DMS 273 treated with DMSO at 0.1 percent for 48 hours (cell line): ENCODE results near the gene RELL1.

Experiments
- DNase-seq: peaks from one replicate; lab custom pipeline; 2025; lab: John Stamatoyannopoulos, UW

Gene RELL1

DNA sequence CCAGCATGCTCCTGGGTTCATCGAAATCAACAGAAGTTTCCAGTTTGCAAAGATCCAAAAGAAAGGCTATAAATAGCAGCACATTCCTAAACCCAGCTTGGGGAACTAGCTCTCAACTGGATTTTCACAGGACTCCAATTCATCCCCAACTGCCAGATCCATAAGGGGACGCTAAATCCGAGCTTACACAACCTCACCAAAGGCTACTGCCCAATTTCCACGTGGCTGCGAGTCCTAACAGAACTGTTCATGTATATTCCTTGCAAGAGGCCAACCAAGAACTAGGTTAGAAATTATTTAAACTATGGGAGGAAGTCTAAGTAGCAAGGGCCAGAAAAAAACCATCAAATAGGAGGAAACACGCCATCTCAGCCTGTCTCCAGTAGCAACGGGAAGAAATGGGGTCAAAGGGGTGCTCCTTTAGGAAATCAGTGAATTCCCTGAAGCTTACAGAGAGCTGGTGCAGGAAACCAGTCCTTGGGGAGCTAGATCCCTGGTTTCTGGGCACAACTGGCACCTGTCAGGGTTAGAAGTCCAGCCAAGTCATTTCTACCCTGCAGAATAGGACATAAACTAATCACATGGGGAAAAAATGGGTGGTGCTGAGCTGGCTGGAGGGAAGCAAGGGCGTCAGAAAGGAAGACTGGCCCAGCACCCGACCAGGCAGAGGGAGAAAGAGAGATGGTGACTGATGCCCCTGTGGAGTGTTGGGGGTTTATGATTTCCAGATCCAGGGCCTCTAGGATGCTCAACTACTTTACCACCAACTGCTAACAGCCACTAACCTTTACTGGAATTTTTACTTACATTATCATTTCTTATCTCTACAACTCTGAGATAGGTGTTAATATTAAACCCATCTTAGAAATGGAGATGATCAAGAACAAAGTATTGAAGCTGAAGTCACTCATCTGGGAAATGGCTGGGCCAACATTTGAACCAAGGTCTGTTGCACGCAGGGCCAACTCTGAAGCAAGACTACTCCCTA, 20.5 kb downstream of the RELL1 start:
- DNase-seq, result no peak

- DNase-seq, result no peak
Observed at GRCh38 chr4:37664696-37665095, 21.5 kb downstream of the RELL1 start.

DNA sequence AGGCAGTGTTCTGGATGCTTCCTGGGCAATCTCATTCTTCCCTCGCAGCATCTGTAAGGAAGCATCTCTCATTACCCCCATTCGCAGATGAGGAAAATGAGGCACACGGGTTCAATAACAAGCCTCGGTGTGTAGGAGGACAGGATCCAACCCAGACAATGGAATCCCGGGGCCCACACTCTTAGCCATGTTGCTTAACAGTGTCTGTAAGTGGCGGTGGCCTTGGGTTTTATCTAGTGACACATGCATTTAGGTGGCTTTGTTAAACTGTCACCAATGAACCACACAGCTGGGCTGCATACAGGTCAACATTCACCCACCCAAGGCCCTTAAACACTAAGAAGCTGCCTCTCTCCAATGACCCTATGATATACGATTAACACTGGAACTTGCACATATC, 22.6 kb downstream of the RELL1 start:
- no peak for DNase-seq

- no peak for DNase-seq
Observed at GRCh38 chr4:37662861-37663390, 23.2 kb downstream of the RELL1 start.

- no peak for DNase-seq
Observed at GRCh38 chr4:37662251-37662650, 23.9 kb downstream of the RELL1 start.

GRCh38 chr4:37661772-37662171, 24.4 kb downstream of the RELL1 start:
- peak; percentile 47 for DNase-seq

- DNase-seq, result no peak
Observed at GRCh38 chr4:37659696-37660095, 26.5 kb downstream of the RELL1 start.

GRCh38 chr4:37656649-37657048, 29.5 kb downstream of the RELL1 start:
- DNase-seq, result no peak

DNA sequence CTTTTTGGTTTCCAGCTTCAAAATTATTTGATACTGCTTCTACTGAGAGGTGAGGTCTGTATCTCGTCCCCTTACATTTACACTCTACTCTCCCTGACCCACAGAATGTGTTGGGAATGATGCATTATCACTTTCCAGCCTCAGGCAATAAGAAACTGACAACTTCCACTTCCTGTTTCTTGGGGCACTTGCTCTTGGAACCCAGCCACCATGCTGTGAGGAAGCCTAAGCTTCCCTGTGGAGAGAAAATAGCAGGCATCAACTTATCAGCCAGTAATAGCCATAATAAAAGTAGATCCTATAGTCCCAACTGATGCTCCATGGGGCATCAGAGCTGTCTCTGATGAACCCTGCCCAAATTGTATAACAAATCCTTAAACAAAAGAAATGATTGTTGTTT, 32.6 kb downstream of the RELL1 start:
- DNase-seq, result no peak

DNA sequence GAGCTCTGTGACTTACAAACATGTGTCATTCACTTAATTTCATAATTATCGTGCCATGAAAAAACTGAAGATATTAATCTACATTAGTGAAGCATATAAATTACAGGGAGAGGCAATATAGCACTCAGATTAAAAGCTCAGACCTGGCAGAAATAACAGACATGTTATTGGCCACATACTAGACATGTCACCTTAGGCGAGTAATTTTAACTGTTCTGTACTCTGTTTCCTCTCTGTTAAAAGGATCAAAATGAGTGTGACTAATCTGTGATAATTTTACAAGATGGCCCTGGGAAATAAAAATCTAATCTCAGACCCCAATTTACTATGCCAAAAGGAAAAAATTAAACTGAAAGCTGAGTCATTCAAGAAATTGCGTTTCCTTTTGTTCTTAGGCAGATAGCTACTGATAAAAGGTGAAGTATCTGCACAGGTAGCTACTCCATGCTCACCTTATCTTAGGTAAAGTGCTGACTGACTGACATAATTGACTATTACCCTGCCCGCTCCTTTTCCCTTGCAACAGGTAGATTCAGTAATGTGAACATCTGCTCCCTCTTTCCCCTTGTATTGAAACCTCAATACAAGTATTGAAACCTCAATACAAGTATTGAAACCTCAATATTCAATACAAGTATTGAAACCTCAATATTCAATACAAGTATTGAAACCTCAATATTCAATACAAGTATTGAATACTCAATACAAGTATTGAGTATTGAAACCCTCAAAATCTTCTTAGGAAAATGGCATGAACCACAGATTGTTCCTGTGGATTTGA, 33.2 kb downstream of the RELL1 start:
- no peak for DNase-seq

GRCh38 chr4:37651781-37652377, 34.3 kb downstream of the RELL1 start:
- DNase-seq, result no peak

DNA sequence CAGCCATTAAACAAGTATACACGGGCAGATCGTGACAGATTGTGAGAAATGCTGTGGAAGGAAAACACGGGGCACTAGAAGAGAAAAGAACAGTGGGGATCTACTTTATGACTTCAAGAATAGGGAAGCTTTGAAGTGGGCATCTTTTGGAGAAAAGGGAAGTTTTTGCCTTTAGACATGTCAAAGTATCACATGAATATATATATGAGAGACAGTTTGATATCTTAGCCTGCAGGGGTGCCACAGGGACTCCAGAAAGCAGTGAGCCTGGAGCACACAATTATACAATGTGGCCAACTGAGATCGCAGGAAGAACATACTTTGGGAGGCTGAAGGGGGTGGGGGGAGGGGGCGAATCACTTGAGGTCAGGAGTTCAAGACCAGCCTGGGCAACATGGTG, 35.7 kb downstream of the RELL1 start:
- DNase-seq, result no peak

- no peak for DNase-seq
Observed at GRCh38 chr4:37649268-37649667, 36.9 kb downstream of the RELL1 start.

DNA sequence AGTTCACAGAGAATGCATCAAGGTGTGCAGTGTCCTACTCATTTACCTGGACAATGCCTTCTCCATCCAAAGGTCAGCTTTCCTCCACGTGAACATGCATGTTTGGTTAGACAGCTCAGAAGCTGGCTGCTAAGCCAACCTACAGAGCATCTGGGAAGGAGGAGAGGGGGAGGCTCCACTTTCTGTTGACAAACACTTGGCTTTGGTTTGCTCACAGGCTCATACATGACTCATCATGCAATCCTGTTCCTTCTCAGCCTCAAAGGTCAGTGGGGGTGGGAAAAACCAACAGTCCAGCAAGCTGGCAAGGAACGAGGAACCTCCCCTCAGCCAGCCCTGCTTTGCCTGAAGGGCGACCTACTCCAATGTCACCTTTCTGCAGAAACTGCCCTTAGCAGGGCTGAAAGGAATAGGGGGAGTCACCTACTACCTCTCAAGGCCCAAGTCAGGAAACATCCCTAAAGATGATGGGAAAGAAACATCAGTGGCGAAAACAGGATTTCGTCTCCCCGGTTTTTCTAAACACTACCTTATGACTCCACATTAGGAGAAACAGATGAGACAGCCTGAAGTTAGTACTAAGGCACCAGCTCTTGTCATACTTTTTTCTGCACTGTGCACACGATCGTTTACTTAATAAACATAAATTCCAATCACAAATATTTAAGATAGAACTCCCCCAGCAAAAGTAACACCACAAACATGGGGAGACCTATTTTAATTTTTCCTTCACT, 37.9 kb downstream of the RELL1 start:
- no peak for DNase-seq

- no peak for DNase-seq
Observed at GRCh38 chr4:37646247-37646646, 39.9 kb downstream of the RELL1 start.

- DNase-seq, result no peak
Observed at GRCh38 chr4:37645736-37646135, 40.4 kb downstream of the RELL1 start.

DNA sequence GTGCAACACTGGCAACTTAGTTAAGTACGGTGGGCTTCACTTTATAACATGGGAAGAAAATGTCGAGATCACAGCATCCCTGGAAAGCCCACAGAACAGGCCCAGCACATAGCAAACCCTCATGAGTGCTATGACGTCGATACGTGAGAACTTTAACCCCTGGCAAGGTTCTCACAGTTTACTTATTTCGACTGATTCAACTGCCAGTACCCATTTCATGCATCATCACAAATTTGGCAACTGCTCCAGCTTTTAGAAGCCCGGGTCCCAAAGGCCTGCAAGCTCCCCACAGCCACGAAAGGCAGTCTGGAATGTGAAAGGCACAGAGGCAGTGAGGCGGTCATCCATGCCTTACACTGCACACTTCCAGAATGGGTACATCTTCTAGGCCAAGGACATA, 41.2 kb downstream of the RELL1 start:
- DNase-seq, result no peak

GRCh38 chr4:37641886-37642849, 44.0 kb downstream of the RELL1 start:
- DNase-seq, result no peak

DNA sequence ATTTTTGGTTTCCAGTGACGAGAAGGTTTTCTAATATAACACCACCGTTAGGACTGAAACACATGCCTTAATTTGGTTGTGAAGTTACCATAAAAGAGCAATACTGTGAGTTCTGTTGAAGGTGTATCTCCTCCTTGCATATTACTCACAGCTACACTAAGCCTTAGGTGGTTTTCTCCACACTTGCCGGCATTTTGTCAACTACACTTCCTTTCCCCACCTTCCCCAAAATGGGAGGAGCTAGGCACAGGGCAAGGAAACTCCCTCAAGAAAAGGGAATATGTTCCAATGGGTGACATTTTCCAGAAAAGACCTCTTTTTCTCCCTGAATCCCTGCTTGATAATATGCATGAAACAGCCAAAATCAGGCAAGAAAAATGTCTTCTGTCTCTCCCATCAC, 44.8 kb downstream of the RELL1 start:
- no peak for DNase-seq

GRCh38 chr4:37639551-37640285, 46.5 kb downstream of the RELL1 start:
- DNase-seq, result no peak
